HL-60 (cell line): ENCODE data around the gene KLHL28.

ENCODE experiments used
- CTCF ChIP-seq: IDR thresholded peaks from one replicate; pipeline ENCODE4 v1.5.1; 2011; ENCODE audit warnings: low read length, control low read depth, inconsistent platforms; ENCODE audit not compliant: insufficient read depth
- POLR2AphosphoS5 ChIP-seq: IDR thresholded peaks from 2 replicates; pipeline ENCODE4 v1.6.1; 2012; ENCODE audit warnings: low read depth
- REST ChIP-seq: IDR thresholded peaks from 2 replicates; pipeline ENCODE4 v1.6.1; 2012; ENCODE audit warnings: low read depth; ENCODE audit not compliant: insufficient replicate concordance

GRCh38 chr14:44910821-44911220 lies 50.9 kb downstream of the KLHL28 start:
- TF ChIP-seq CTCF (no peak), POLR2AphosphoS5 (no peak), REST (no peak)
